Bronchial epithelial cell (primary cell): ENCODE measurements around the gene TRPV3. TPM values are rescaled to one million over a fixed set of nuclear protein-coding genes. Genes with fewer than 3 reads are reported as not detected.

Source experiments
- DNase-seq: peaks from one replicate; pipeline ENCODE4 v3.0.0-alpha.2; 2010; ENCODE audit warnings: low read depth
- FAIRE-seq: peaks from 2 replicates; lab custom pipeline; 2011; peaks lifted over from hg19 to GRCh38; lab: Jason Lieb, UNC
- H3K27me3 ChIP-seq: 2 replicates; pipeline ENCODE4 v1.5.1; 2011; ENCODE audit warnings: low read length; ENCODE audit not compliant: control insufficient read depth, insufficient read depth
- H3K36me3 ChIP-seq: 2 replicates; pipeline ENCODE4 v1.5.1; 2011; ENCODE audit warnings: low read length; ENCODE audit not compliant: control insufficient read depth, insufficient read depth
- H3K4me3 ChIP-seq: 2 replicates; pipeline ENCODE4 v1.5.1; 2011; ENCODE audit warnings: mild to moderate bottlenecking, low read depth, low read length, control low read depth
- CTCF ChIP-seq: IDR thresholded peaks from 2 replicates; pipeline ENCODE4 v1.5.1; 2011; ENCODE audit warnings: mild to moderate bottlenecking, moderate library complexity, low read length, control low read depth, inconsistent platforms; ENCODE audit not compliant: insufficient read depth, severe bottlenecking
- total RNA-seq: library from RNA; depleted of rRNA; stranded (reverse); fragments of >200 nt; gene quantifications from 2 replicates; pipeline ENCODE4 v1.2.1, GENCODE V29; 2014

TRPV3 gene
- total RNA-seq, 1 donor from 2014 or later: 0.79 TPM

GRCh38 chr17:3503285-3503684, 54.3 kb downstream of the TRPV3 start:
- Histone ChIP-seq H3K4me3 (no peak overlapping the region), H3K27me3 (no peaks in the 10 kb centered on the region), H3K36me3 (no peaks in the 10 kb centered on the region)
- TF ChIP-seq CTCF: no peak
- FAIRE-seq: no peak
- no peak for DNase-seq

DNA sequence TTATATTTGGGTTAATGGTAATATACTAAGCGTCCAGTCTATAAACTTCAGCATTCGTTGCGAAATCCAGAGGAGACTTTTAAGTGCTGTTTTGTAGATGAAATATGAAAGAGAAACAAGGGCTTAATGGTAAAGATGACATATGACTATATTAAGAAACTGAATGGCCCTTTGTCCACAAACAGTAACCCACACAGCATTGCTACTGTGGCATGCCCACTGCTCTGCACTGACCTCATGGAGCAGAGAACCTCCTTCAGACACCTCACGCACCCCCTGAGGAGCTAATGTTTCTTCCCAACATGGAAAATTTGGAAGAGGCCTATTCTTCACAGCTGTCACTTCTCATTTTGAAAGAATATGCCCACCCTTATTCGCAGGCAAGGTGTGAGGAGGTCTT, 55.1 kb downstream of the TRPV3 start:
- Histone ChIP-seq H3K4me3 (no peak overlapping the region), H3K27me3 (no peaks in the 10 kb centered on the region), H3K36me3 (no peaks in the 10 kb centered on the region)
- TF ChIP-seq CTCF: no peak
- DNase-seq (no peak), FAIRE-seq (no peak)

DNA sequence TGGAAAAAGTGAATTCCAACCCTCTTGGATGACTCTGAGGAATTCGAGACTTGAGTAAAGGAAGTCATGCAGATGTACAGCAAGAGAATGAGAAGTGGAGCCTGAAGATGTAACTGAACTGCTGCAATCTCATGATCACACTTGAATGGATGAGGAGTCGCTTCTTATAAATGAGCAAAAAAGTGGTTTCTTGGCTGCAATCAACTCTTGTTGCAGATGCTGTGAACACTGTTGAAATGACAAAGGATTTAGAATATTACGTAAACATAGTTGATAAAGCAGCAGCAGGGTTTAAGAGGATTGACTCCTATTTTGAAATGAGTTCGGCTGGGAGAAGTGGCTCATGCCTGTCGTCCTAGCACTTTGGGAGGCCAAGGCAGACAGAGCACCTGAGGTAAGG, 56.3 kb downstream of the TRPV3 start:
- TF ChIP-seq CTCF: no peak
- no peak for FAIRE-seq
- no peak for DNase-seq
- Histone ChIP-seq H3K27me3 (no peaks in the 10 kb centered on the region), H3K4me3 (no peak overlapping the region), H3K36me3 (no peaks in the 10 kb centered on the region)

DNA sequence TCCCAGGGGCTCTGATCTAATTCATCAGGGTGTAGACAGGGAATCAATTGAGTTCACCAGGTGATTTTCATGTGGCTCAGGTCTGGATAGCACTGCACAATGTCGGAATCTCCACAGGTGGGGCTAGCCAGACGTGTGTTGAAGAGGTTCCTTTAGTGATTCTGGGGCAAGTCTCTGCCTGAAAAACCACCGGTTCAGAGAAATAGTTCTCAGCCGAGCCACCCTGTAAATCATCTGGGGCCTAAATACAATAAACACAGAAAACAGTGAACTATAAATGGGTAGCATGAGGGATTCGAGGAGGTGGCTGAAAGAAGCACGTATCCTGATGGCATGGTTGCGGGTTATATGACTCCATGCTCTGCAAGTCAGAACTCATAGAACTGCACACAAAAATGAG, 60.5 kb downstream of the TRPV3 start:
- FAIRE-seq (no peak), DNase-seq (peak; percentile 9)
- Histone ChIP-seq H3K27me3 (no peaks in the 10 kb centered on the region), H3K36me3 (no peaks in the 10 kb centered on the region), H3K4me3 (no peak overlapping the region)
- no peak for TF ChIP-seq CTCF

DNA sequence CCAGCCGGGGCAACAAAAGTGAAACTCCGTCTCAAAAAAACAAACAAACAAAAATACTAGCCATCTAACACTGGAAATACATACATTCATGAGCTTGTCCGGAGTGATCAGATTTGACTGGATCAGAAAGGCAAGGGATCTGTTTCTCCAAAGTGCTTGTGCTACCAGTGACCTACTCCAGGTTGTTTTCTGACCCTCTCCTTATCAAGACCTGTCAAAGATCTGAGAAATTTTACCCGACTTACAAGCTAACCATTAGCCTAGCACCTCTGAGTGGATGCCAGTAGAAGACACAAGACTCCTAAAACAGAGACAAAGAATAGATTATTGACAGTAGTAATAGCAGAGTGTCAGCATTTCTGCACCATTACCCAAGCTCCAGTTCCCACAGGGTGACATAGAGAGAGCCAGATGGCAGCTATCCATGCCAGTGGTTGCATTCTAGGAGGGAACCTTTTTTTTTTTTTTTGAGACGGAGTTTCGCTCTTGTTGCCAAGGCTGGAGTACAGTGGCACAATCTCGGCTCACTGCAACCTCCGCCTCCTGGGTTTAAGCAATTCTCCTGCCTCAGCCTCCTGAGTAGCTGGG, 72.0 kb downstream of the TRPV3 start:
- Histone ChIP-seq H3K36me3 (no peaks in the 10 kb centered on the region), H3K27me3 (no peaks in the 10 kb centered on the region), H3K4me3 (no peak overlapping the region)
- FAIRE-seq: no peak
- no peak for DNase-seq
- TF ChIP-seq CTCF: no peak

- Histone ChIP-seq H3K4me3 (no peak overlapping the region), H3K36me3 (no peaks in the 10 kb centered on the region), H3K27me3 (no peaks in the 10 kb centered on the region)
- no peak for TF ChIP-seq CTCF
- no peak for FAIRE-seq
- no peak for DNase-seq
These were observed 74.8 kb downstream of the TRPV3 start for GRCh38 chr17:3482852-3483251.
